ENCODE measurements around the gene KRT85. TPM values are rescaled to one million over a fixed set of nuclear protein-coding genes. Genes with fewer than 3 reads are reported as not detected.
A peak's percentile ranks its signal among the peaks of the same experiment; 100 is the strongest.
"Not testable (repeated sequence)": the region's sequence is repeated elsewhere in the genome, so short reads cannot be mapped to it uniquely, and the experiment has no call there.

Gene KRT85
- polyA plus RNA-seq, 1 experiment: not detected

DNA sequence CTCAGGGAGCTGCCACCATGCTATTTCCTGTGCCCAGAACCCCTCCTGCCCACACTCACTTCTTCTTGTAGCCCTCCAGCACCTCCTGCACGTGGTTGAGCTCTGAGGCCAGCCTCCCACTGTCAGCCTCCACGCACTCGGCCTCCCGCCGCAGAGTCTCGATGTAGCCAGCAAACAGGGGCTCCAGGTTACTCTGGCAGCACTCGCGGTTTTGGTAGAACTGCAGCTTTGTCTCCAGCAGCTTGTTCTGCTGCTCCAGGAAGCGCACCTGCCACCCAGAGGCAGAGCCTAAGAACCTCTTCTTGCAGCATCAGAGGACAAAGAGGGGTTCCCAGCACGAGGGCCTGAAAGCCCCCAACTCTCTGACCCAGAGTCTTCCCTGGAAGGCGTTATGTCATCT, 48.2 kb downstream of the KRT85 start:
- no peaks in the 10 kb centered on the region for H3K36me3 ChIP-seq (ENCODE audit: control insufficient read depth, insufficient read depth, low read length)
- no peak for DNase-seq (ENCODE audit: low read depth)
- ChIA-PET CTCF (interaction anchor here (0.8 to 2.3 kb wide), 8 partner anchors 8 to 162 kb away, joined by 3 to 10 read pairs (median 6); no protein-coding TSS in a partner anchor), POLR2A (no interaction called here)
- H3K4me3 ChIP-seq (ENCODE audit: low read depth, low read length): no peak overlapping the region
- peaks cover 9% of the 10 kb centered on the region for H3K27me3 ChIP-seq (ENCODE audit: control insufficient read depth, insufficient read depth, low read length)
- TF ChIP-seq, protein P1, sequence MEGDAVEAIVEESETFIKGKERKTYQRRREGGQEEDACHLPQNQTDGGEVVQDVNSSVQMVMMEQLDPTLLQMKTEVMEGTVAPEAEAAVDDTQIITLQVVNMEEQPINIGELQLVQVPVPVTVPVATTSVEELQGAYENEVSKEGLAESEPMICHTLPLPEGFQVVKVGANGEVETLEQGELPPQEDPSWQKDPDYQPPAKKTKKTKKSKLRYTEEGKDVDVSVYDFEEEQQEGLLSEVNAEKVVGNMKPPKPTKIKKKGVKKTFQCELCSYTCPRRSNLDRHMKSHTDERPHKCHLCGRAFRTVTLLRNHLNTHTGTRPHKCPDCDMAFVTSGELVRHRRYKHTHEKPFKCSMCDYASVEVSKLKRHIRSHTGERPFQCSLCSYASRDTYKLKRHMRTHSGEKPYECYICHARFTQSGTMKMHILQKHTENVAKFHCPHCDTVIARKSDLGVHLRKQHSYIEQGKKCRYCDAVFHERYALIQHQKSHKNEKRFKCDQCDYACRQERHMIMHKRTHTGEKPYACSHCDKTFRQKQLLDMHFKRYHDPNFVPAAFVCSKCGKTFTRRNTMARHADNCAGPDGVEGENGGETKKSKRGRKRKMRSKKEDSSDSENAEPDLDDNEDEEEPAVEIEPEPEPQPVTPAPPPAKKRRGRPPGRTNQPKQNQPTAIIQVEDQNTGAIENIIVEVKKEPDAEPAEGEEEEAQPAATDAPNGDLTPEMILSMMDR (IDR thresholded peaks at IDR 0.05; ENCODE audit: insufficient read depth, low read depth, low read length): peak; percentile 10; the same call in 1 of the 2 replicates

DNA sequence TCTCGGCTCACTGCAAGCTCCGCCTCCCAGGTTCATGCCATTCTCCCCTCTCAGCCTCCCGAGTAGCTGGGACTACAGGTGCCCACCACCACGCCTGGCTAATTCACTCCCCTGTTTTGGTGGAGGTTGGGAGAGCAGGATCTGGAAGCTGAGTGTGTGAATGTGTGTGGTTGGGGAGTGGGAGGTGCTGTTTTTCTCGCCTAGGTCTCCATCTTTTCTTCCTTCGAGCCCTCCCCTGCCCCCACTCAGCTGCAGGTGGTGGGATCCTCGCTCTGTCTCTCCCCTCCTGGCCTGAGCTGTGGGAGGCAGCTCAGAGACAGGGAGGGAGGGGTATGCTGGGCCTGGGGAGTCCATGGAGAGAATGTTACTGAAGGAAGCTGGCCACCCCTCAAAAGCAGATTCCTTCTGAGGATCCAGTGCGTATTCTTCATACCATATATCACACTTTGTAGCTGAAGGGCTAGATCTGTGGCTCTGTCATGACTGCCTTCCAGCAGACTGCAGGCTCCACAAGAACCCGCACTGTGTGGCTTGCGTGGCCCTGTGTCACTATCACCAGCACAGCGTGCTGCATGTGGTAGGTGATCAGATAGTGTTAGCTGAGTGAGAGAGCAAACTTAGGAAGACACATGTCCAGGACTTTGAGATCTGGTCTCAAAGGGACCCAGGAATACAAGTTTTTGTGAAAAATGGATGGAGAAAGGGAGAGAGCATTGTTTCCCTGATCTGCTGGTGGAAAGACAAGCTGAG, 48.9 kb downstream of the KRT85 start:
- TF ChIP-seq, protein P1 (IDR thresholded peaks at IDR 0.05; ENCODE audit: insufficient read depth, low read depth, low read length): no peak
- no peak for DNase-seq (ENCODE audit: low read depth)
- H3K27me3 ChIP-seq (ENCODE audit: control insufficient read depth, insufficient read depth, low read length): peaks cover 9% of the 10 kb centered on the region
- ChIA-PET POLR2A (no interaction called here), CTCF (interaction anchor here (1.0 to 2.3 kb wide), 6 partner anchors 8 to 161 kb away, joined by 3 to 10 read pairs (median 6); no protein-coding TSS in a partner anchor)
- no peak overlapping the region for H3K4me3 ChIP-seq (ENCODE audit: low read depth, low read length)
- no peaks in the 10 kb centered on the region for H3K36me3 ChIP-seq (ENCODE audit: control insufficient read depth, insufficient read depth, low read length)

DNA sequence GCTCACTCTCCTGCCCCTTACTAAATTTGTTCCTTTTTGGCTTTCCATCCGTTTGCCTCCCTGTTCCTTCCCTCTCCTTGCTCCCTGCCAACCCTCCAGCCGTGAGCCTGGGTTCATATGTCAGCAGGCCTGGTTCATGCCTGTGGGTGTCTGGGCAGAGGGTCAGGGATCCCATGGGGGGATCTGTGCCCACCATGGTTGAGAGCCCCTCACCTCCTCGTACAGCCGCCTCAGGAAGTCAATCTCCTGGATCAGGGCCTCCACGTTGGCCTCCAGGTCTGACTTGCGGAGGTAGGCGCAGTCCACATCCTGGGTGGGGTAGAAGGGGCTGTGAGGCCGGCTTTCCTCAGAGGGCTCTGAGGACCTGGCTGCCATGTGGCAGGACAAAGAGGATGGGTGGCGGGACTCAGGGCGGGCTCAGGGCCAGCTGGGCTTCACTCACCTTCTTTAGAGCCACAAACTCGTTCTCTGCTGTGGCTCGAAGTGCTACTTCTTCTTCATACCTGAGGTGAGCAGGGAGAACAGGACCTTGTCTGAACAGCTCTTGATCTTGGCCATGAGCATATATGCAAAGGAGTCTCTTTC, 49.7 kb downstream of the KRT85 start:
- H3K27me3 ChIP-seq (ENCODE audit: control insufficient read depth, insufficient read depth, low read length): peaks cover 9% of the 10 kb centered on the region

DNA sequence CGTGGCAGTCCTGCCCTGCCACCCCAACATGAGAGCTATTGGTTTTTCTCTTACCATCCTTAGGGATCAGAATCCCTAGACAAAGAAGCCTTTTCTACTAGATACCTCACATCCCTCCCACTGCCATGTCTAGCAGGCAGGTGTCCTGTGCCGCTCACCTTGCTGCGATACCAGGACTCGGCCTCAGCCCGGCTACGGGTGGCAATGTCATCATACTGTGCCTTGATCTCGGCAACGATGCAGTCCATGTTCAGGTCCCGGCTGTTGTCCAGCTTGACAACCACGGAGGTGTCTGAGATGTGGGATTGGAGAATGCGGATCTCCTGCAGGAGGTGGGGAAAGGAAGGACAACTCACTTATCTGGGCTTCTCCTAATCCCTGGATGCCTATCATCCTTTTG, 50.6 kb downstream of the KRT85 start:
- no peak overlapping the region for H3K4me3 ChIP-seq (ENCODE audit: low read depth, low read length)
- peaks cover 7% of the 10 kb centered on the region for H3K27me3 ChIP-seq (ENCODE audit: control insufficient read depth, insufficient read depth, low read length)
- no peak for DNase-seq (ENCODE audit: low read depth)
- ChIA-PET POLR2A (no interaction called here), CTCF (interaction anchor here (6.0 kb wide), 1 partner anchor 10 kb away, joined by 53 read pairs; no protein-coding TSS in a partner anchor)
- no peaks in the 10 kb centered on the region for H3K36me3 ChIP-seq (ENCODE audit: control insufficient read depth, insufficient read depth, low read length)
- TF ChIP-seq, protein P1 (IDR thresholded peaks at IDR 0.05; ENCODE audit: insufficient read depth, low read depth, low read length): no peak

More for the DNA sequence above, 49.7 kb downstream of the KRT85 start:
- TF ChIP-seq, protein P1 (IDR thresholded peaks at IDR 0.05; ENCODE audit: insufficient read depth, low read depth, low read length): no peak
- H3K36me3 ChIP-seq (ENCODE audit: control insufficient read depth, insufficient read depth, low read length): no peaks in the 10 kb centered on the region
- ChIA-PET CTCF (interaction anchor here (1.6 to 2.3 kb wide), 3 partner anchors 9 to 38 kb away, joined by 5 to 10 read pairs (median 8); no protein-coding TSS in a partner anchor), POLR2A (no interaction called here)
- DNase-seq (ENCODE audit: low read depth): no peak
- no peak overlapping the region for H3K4me3 ChIP-seq (ENCODE audit: low read depth, low read length)

DNA sequence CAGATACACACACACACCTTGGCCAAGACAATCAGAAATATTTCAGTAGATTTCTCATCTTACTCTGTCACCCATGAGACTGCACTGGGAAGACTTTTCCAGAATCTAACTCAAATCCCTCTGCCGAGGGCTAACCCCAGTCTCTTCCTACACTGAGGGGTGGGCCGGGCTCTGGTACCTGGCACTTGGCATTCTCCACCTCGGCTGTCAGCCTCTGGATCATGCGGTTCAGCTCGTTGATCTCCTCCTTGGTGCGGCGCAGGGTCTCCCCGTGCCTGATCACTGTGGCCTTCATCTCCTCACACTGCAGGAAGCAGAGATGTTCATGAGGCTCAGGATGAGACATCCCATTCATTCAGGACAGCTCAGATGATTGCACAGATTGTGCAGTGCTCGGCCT, 51.0 kb downstream of the KRT85 start:
- TF ChIP-seq, protein P1 (IDR thresholded peaks at IDR 0.05; ENCODE audit: insufficient read depth, low read depth, low read length): no peak
- no peaks in the 10 kb centered on the region for H3K36me3 ChIP-seq (ENCODE audit: control insufficient read depth, insufficient read depth, low read length)
- POLR2A ChIA-PET: no interaction called here
- peaks cover 4% of the 10 kb centered on the region for H3K27me3 ChIP-seq (ENCODE audit: control insufficient read depth, insufficient read depth, low read length)
- CTCF ChIA-PET: interaction anchor here (6.0 kb wide), 1 partner anchor 10 kb away, joined by 53 read pairs; no protein-coding TSS in a partner anchor
- no peak for DNase-seq (ENCODE audit: low read depth)
- no peak overlapping the region for H3K4me3 ChIP-seq (ENCODE audit: low read depth, low read length)

DNA sequence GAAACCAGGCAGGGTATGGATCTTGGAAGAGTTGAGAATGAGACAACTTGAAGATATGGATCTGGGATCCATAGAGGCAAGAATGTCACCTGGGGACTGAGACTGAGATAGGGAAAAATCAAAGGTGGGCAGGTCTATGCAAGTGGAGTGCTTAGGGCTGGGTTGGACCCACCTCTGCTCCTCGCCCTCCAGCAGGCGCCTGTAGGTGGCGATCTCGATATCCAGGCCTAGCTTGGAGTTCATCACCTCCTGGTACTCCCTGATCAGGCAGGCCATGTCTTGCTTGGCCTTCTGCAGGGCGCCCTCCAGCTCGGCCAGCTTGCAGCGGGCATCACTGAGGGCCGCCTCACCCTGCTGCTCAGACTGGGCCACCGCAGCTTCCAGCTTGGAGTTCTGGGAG, 51.6 kb downstream of the KRT85 start:
- POLR2A ChIA-PET: not testable (repeated sequence)

More for the DNA sequence above, 51.6 kb downstream of the KRT85 start:
- not testable (repeated sequence) for H3K36me3 ChIP-seq (ENCODE audit: control insufficient read depth, insufficient read depth, low read length); DNase-seq (ENCODE audit: low read depth); H3K4me3 ChIP-seq (ENCODE audit: low read depth, low read length); H3K27me3 ChIP-seq (ENCODE audit: control insufficient read depth, insufficient read depth, low read length)
- CTCF ChIA-PET: interaction anchor here (1.0 to 6.0 kb wide), 2 partner anchors 10 to 11 kb away, joined by 4 to 53 read pairs; no protein-coding TSS in a partner anchor

Data from BJ (cell line).